Measurements from ENCODE around the gene SHF.
"Not testable (repeated sequence)": the region's sequence is repeated elsewhere in the genome, so short reads cannot be mapped to it uniquely, and the experiment has no call there.

DNA sequence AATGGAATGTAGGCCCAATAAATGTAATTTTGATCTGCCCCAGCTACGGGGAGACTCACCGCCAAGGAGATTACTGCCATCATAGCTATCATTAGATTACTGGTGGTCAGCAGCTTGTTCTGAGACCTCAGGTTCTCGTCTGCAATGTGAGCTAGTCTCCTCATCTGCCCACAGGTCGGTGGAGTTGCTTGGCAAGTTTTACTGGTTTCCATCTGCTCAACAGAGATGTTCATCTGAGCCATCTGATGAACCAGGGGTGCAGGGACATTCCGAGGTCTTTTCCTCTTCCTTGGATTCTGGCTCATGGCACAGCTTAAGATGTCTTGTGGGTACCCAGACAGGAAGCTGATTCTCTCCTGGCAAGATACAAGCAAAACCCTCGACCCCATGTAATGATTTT is 49.0 kb upstream of the SHF start:
- not testable (repeated sequence) for TF ChIP-seq CTCF, POLR2A (IDR thresholded peaks at IDR 0.05)
